Thymus (tissue), 11 donors: ENCODE measurements around the gene PFN3. TPM values are rescaled to one million over a fixed set of nuclear protein-coding genes. Genes with fewer than 3 reads are reported as not detected.
"Not testable (repeated sequence)": the region's sequence is repeated elsewhere in the genome, so short reads cannot be mapped to it uniquely, and the experiment has no call there.

Experiments
- DNase-seq, 9 donors: peaks; one replicate each; pipeline ENCODE4 v3.0.0-alpha.2; 2013; ENCODE audit warnings: low spot score in 9 of 9, low read depth in 6 of 9, missing footprints in 1 of 9
- H3K27ac ChIP-seq, 2 donors: one replicate each; pipeline ENCODE4 v1.5.1; 2013; ENCODE audit warnings: control low read depth in 1 of 2, low read depth in 1 of 2, low read length in 1 of 2, mild to moderate bottlenecking in 1 of 2, moderate library complexity in 1 of 2
- H3K27me3 ChIP-seq, 2 donors: one replicate each; pipeline ENCODE4 v1.5.1; 2013; ENCODE audit warnings: low read length in 1 of 2; ENCODE audit not compliant: control insufficient read depth in 2 of 2, insufficient read depth in 1 of 2
- H3K36me3 ChIP-seq, 2 donors: one replicate each; pipeline ENCODE4 v1.5.1; 2013; ENCODE audit warnings: low read length in 1 of 2, mild to moderate bottlenecking in 1 of 2, moderate library complexity in 1 of 2; ENCODE audit not compliant: control insufficient read depth in 2 of 2, insufficient read depth in 2 of 2
- H3K4me1 ChIP-seq, 2 donors: one replicate each; pipeline ENCODE4 v1.5.1; 2013; ENCODE audit warnings: low read length in 2 of 2; ENCODE audit not compliant: control insufficient read depth in 2 of 2, insufficient read depth in 2 of 2
- H3K4me3 ChIP-seq, 2 donors: one replicate each; pipeline ENCODE4 v1.5.1; 2013; ENCODE audit warnings: low read length in 2 of 2, control low read depth in 1 of 2, mild to moderate bottlenecking in 1 of 2
- H3K9me3 ChIP-seq, 2 donors: one replicate each; pipeline ENCODE4 v1.5.1; 2013; ENCODE audit warnings: low read length in 1 of 2, mild to moderate bottlenecking in 1 of 2; ENCODE audit not compliant: control insufficient read depth in 2 of 2, insufficient read depth in 1 of 2
- WGBS: extraction: QIAGEN DNeasy Blood & Tissue Kit; methylation state at CpG from one replicate; pipeline ENCODE4 v1.1.7; 2013; 5-methylcytosine and 5-hydroxymethylcytosine counted together
- polyA plus RNA-seq: library from polyadenylated mRNA; stranded (reverse); fragments of 200-250 nt; gene quantifications from one replicate; pipeline ENCODE4 v1.2.3, GENCODE V29; 2013
- total RNA-seq: library from RNA; stranded (reverse); fragments of 120-200 nt; gene quantifications from one replicate; pipeline ENCODE4 v1.2.4, GENCODE V29; 2013
- donor health status: healthy.

The PFN3 gene
- total and polyA plus RNA-seq, 2 donors = not detected

DNA sequence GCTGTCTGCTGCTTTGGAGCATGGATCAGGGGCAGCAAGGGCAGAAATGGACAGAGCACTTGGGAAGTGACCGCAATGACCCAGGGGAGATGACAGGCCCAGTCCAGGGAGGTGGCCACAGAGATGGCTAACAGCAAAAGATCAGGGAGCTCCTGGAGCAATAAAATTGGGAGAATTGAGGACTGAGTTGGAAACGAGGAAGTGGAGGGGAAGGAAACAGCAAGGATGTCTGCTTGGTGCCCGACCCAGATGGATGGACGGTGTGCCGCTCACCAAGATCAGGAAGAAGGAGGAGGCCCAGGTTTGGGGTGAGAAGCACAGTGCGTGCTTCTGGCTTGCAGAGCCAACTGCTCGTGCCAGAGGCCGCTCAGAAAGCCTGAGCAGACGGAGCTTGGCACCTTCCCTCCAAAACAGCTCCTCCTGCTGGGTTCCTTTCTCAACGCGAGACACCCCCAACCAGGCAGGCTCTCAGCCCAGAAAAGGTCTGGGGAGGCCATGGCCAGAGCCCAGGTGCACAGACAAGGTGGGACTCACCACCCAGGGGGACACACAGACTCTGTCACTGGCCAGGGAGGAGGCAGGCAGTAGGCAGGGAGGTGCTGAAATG lies 17.9 kb downstream of the PFN3 start:
- DNase-seq = peak in 3 of 9 donors; percentile 47 to 76 (median 67)
- Histone ChIP-seq H3K27me3 (peaks cover 0 to 5% of the 10 kb centered on the region in 2 donors), H3K4me3 (no peak overlapping the region), H3K27ac (no peak overlapping the region), H3K4me1 (peaks cover 2 to 13% of the 10 kb centered on the region in 2 donors), H3K36me3 (no peaks in the 10 kb centered on the region), H3K9me3 (peaks cover 0 to 6% of the 10 kb centered on the region in 2 donors)
- 33% methylated on average over 11 of the region's 11 CpGs for WGBS

DNA sequence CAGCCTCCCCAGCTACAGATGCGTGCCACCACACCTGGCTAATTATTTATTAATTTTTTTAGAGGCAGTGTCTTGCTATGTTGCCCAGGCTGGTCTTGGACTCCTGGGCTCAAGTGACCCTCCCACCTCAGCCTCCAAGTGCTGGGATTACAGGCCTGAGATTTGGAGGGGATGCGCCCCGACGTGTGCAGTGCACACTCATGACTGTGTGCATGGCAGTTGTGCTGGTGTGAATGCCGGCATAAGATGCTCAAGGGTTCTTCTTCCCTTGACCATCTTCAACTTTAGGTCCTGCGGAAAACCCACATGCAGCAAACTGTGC lies 19.7 kb downstream of the PFN3 start:
- WGBS = 99% methylated on average over 6 of the region's 6 CpGs
- peaks cover 0 to 6% of the 10 kb centered on the region in 2 donors for H3K9me3 ChIP-seq
- no peaks in the 10 kb centered on the region for H3K36me3 ChIP-seq
- peaks cover 0 to 3% of the 10 kb centered on the region in 2 donors for H3K27me3 ChIP-seq
- no peak overlapping the region for H3K4me3 ChIP-seq
- no peak overlapping the region for H3K27ac ChIP-seq
- DNase-seq = no peak
- H3K4me1 ChIP-seq = peaks cover 2 to 13% of the 10 kb centered on the region in 2 donors

DNA sequence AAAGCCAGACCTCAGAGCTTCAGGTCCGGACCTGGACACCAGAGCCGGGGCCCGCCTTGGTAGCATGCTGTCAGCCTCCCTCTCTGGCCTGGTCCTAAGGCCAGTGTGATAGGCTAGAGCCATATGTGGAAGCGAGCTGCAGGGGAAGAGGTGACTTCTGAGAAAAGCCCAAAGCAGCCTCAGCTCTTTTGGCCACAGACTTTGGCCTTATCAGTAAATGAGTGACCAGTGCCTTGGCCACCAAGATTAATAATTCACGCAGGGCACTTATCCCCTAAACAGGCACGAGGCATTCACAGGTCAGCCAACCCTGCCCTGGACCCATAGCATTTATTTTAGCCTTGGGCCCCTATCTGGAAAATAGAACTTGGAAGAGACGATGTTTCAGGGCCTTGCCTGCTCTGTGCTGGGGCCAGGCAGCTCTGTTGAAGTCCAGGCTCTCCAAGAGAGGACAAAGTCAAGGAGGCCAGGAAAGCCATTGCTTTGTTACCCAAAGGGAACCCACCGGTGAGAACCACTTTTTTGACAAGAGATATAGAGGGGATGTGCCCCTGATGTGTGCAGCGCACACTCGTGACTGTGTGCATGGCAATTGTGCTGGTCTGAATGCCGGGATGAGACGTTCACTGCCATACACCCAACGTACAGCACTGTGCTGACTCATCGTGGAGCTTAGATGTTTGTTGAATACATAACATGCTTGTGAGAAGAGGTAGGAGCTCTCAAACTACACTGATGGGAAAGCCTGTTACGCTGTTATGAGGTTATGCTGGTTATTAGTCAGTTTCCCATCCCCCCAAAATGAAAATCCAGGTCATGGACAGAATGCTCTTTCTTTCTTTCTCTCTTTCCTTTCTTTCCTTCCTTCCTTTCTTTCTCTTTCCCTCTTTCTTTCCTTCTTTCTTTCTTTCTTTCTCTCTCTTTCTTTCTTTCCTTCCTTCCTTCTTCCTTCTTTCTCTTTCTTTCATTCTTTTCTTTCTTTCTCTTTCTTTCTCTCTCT lies 21.3 kb downstream of the PFN3 start:
- no peak overlapping the region for H3K27ac ChIP-seq
- WGBS = 66% methylated on average over 15 of the region's 15 CpGs
- H3K36me3 ChIP-seq = peaks cover 0 to under 1% of the 10 kb centered on the region in 2 donors
- no peaks in the 10 kb centered on the region for H3K27me3 ChIP-seq
- peaks cover 0 to 6% of the 10 kb centered on the region in 2 donors for H3K9me3 ChIP-seq
- no peak overlapping the region for H3K4me3 ChIP-seq
- peak in 1 of 9 donors; percentile 39 for DNase-seq
- H3K4me1 ChIP-seq = peaks cover 2 to 13% of the 10 kb centered on the region in 2 donors

DNA sequence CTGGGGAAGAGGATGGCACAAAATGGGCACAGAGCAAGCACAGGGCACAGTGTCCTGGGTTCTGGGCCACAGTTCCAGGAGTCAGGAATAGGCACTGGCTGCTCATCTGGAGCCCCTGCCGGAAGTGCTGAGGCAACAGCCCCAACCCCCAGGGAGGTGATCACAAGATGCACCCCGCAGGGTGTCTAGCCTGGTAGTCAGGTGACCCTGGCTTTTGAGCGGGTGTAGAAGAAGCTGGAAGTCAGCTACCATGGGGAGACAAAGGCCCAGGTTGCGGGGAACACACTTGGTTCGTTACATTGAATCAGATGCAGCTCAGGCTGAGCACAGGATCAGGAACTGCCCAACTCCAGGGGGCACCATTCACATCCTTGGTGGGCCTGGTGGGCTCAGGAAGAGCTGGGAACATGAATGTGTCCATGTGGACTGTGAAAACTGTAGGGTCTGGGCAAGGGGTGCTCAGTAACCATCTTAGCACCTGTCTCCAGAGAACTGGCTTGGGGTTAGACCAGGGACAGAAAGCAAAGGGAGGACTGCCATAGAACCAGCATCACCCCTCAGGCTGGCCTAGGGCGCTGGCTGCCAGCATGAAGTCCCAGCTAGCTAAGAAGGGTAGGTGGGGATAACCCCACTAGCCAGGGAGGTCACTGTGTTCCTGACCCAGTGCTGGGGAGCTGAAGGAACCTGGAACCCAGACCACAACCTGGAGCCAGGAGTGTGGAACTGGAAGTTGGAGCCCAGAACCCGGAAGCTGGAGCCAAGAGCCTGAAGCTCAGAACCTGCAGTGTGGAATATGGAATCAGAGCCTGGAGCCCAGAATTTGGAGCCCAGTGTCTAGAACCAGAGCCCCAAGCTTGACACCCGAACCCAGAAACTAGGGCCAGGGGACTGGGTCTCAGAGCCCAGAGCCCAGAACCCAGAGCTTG lies 22.3 kb downstream of the PFN3 start:
- Histone ChIP-seq H3K27ac (no peak overlapping the region), H3K4me1 (peaks cover 2 to 22% of the 10 kb centered on the region in 2 donors), H3K27me3 (no peaks in the 10 kb centered on the region), H3K4me3 (no peak overlapping the region), H3K9me3 (peaks cover 0 to 6% of the 10 kb centered on the region in 2 donors), H3K36me3 (peaks cover 4 to 9% of the 10 kb centered on the region in 2 donors)
- DNase-seq = no peak
- WGBS = 92% methylated on average over 8 of the region's 8 CpGs

DNA sequence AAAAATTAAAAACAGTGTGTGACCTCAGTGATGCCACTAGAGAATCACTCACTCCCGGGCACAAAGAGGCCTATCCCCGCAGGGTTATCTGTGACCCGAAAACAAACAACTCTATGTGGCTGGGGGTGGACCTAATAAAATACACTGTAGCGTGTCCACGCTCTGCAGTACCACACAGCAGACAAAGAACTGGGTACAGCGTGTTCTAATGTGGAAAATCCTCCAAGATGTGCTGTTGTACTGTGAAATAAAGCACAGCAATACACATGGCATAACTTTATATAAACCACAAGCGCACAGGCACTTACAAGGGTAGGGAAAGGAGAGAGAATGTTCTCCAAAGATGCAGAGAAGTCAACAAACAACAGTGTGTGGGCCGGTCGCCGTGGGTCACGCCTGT lies 24.4 kb downstream of the PFN3 start:
- Histone ChIP-seq H3K27ac (no peak overlapping the region), H3K4me1 (peaks cover 5 to 29% of the 10 kb centered on the region in 2 donors), H3K27me3 (no peaks in the 10 kb centered on the region), H3K36me3 (peaks cover 25 to 29% of the 10 kb centered on the region in 2 donors), H3K9me3 (no peaks in the 10 kb centered on the region), H3K4me3 (no peak overlapping the region)
- WGBS = 98% methylated on average over 11 of the region's 11 CpGs
- no peak for DNase-seq

DNA sequence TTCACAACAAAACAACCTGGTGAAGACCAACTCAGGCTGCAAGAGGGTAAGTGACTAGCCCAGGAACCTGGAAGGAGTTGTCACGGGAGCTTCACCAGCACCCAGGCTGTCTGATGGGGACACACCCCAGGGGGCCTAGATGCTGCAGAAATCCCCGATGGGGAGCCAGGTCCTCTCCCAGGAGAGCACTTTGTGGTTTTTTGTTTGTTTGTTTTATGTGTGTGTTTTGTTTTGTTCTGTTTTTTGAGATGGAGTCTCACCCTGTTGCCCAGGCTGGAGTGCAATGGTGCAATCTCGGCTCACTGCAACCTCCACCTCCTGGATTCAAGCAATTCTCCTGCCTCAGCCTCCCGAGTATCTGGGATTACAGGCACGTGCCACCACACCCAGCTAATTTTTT lies 24.9 kb downstream of the PFN3 start:
- DNase-seq, H3K27ac ChIP-seq, H3K27me3 ChIP-seq, H3K4me3 ChIP-seq, H3K9me3 ChIP-seq: not testable (repeated sequence)
- H3K36me3 ChIP-seq = peaks cover 30 to 31% of the 10 kb centered on the region in 2 donors
- H3K4me1 ChIP-seq = peaks cover 5 to 31% of the 10 kb centered on the region in 2 donors
- WGBS = 92% methylated on average over 5 of the region's 5 CpGs

DNA sequence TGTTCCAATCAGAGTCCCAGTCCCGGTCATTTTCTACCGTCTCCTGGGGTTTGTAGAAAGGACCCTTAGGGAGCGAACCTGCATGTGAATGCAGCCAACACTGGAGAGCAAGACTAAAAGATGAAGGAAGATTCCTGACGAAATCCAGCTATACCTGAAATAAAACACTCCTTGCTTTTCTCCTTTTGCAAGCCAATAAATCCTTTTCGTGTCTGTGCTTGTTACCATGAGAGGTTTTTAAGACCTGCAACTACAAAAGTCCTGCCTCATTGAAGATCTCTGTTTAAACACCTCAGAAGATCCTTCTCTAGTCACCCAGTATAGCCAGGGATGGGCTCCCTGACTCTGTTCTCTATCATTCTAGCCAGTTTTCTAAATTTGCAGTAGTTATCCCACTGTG lies 26.2 kb downstream of the PFN3 start:
- no peak for DNase-seq
- H3K27ac ChIP-seq = peak overlapping the region; percentile 37 to 38
- H3K4me1 ChIP-seq = peaks cover 5 to 44% of the 10 kb centered on the region in 2 donors
- no peaks in the 10 kb centered on the region for H3K27me3 ChIP-seq
- H3K36me3 ChIP-seq = peaks cover 44% of the 10 kb centered on the region in 2 donors
- no peaks in the 10 kb centered on the region for H3K9me3 ChIP-seq
- no peak overlapping the region for H3K4me3 ChIP-seq
- WGBS = 92% methylated on average over 5 of the region's 5 CpGs

DNA sequence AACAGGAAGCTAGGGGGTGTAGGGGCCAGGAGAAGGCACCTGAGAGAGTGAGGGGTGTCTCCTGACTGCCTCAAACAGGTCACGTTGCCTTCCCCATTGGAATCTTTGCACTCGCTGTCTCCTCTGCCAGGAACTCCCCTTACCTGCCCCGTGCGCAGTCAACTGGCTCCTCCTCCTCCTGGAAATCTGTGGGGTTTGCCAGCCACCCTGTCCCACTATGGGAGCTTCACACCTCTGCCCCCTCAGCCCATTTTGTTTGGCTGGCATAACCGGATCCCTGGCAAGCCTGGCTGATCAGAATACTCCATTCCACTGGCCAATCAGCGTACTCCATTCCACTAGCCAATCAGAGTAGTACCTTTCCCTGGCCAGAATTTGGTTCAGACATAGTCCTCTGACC lies 26.7 kb downstream of the PFN3 start:
- Histone ChIP-seq H3K36me3 (peaks cover 48% of the 10 kb centered on the region in 2 donors), H3K4me1 (peaks cover 5 to 44% of the 10 kb centered on the region in 2 donors), H3K9me3 (no peaks in the 10 kb centered on the region), H3K4me3 (no peak overlapping the region), H3K27me3 (no peaks in the 10 kb centered on the region), H3K27ac (peak overlapping the region; percentile 32 to 43)
- DNase-seq = no peak
- WGBS = 79% methylated on average over 6 of the region's 6 CpGs
